CD8-positive, alpha-beta memory T cell (primary cell): Measurements from ENCODE around the gene SEC23A. TPM values are rescaled to one million over a fixed set of nuclear protein-coding genes. Genes with fewer than 3 reads are reported as not detected.
A peak's percentile ranks its signal among the peaks of the same experiment; 100 is the strongest.
"Not testable (repeated sequence)": the region's sequence is repeated elsewhere in the genome, so short reads cannot be mapped to it uniquely, and the experiment has no call there.

ENCODE experiments used
- CTCF ChIA-PET: fragments of 350-600 bp; sonication (Branson Sonifier 250); formaldehyde crosslinking; loops from one replicate; lab custom pipeline; 2021; ENCODE audit warnings: antibody characterized with exemption; lab: Charles Lee
- POLR2A ChIA-PET: fragments of 350-600 bp; sonication (Branson Sonifier 250); formaldehyde crosslinking; loops from one replicate; lab custom pipeline; 2021; ENCODE audit warnings: antibody characterized with exemption; lab: Charles Lee
- DNase-seq, 5 donors: peaks; one replicate each; pipeline versions ENCODE4 v3.0.0 to v3.0.0-alpha.2; 2020 to 2022; ENCODE audit warnings: mixed read lengths in 1 of 5
- H3K27ac ChIP-seq: one replicate; pipeline ENCODE4 v1.7.0; 2013; ENCODE audit warnings: low read depth, mild to moderate bottlenecking, low read length, moderate library complexity
- H3K27me3 ChIP-seq: 2 replicates; pipeline ENCODE4 v1.7.0; 2013; ENCODE audit warnings: low read length, mild to moderate bottlenecking; ENCODE audit not compliant: insufficient read depth, poor library complexity, severe bottlenecking
- H3K36me3 ChIP-seq: 2 replicates; pipeline ENCODE4 v1.7.0; 2013; ENCODE audit warnings: mild to moderate bottlenecking, low read length, moderate library complexity; ENCODE audit not compliant: insufficient read depth
- H3K4me1 ChIP-seq: 2 replicates; pipeline ENCODE4 v1.7.0; 2013; ENCODE audit warnings: mild to moderate bottlenecking, low read length, moderate library complexity; ENCODE audit not compliant: insufficient read depth
- H3K4me3 ChIP-seq: 2 replicates; pipeline ENCODE4 v1.7.0; 2013; ENCODE audit warnings: mild to moderate bottlenecking, low read length
- H3K9me3 ChIP-seq: 2 replicates; pipeline ENCODE4 v1.7.0; 2013; ENCODE audit warnings: mild to moderate bottlenecking, low read length
- H3K27ac Mint-ChIP-seq, 8 donors: one replicate each; pipeline ENCODE4 v1.8.0; 2020 to 2021; ENCODE audit warnings: mixed read lengths in 8 of 8, mild to moderate bottlenecking in 6 of 8, inconsistent platforms in 3 of 8, moderate library complexity in 3 of 8
- H3K27me3 Mint-ChIP-seq, 2 donors: one replicate each; pipeline ENCODE4 v1.8.0; 2020 to 2021; ENCODE audit warnings: mixed read lengths in 2 of 2, mild to moderate bottlenecking in 1 of 2, moderate library complexity in 1 of 2
- H3K36me3 Mint-ChIP-seq, 3 donors: one replicate each; pipeline ENCODE4 v1.8.0; 2020 to 2021; ENCODE audit warnings: mixed read lengths in 3 of 3, inconsistent platforms in 1 of 3, mild to moderate bottlenecking in 1 of 3
- H3K4me1 Mint-ChIP-seq, 3 donors: one replicate each; pipeline ENCODE4 v1.8.0; 2020 to 2021; ENCODE audit warnings: mixed read lengths in 3 of 3, inconsistent platforms in 1 of 3, mild to moderate bottlenecking in 1 of 3
- H3K4me3 Mint-ChIP-seq, 7 donors: one replicate each; pipeline ENCODE4 v1.8.0; 2020 to 2021; ENCODE audit warnings: mixed read lengths in 7 of 7, mild to moderate bottlenecking in 6 of 7, moderate library complexity in 4 of 7, inconsistent platforms in 2 of 7
- H3K9me3 Mint-ChIP-seq, 5 donors: one replicate each; pipeline ENCODE4 v1.8.0; 2020 to 2022; ENCODE audit warnings: mixed read lengths in 5 of 5, mild to moderate bottlenecking in 3 of 5, moderate library complexity in 2 of 5, inconsistent platforms in 1 of 5
- polyA plus RNA-seq: library from polyadenylated mRNA; unstranded; fragments of 300-500 nt; fragmentation: Illumina TruSeq; gene quantifications from one replicate; pipeline ENCODE4 v1.2.3, GENCODE V29; 2021
- total RNA-seq, 2 experiments: library from RNA; stranded (reverse); gene quantifications; one replicate each; pipeline ENCODE4 v1.2.3, GENCODE V29; 2021

Gene SEC23A
- 10 to 100 TPM; 37.4 to 37.9 TPM for total RNA-seq
- 43.6 TPM for polyA plus RNA-seq

GRCh38 chr14:39102969-39103957 lies at the start of gene SEC23A:
Gene SEC23A, minus strand, starts transcription at chr14:39103235. Its CDS starts 7,117 bp downstream, at chr14:39096118.
- CTCF ChIA-PET: interaction anchor here (0.6 to 1.2 kb wide), 3 partner anchors 10 to 221 kb away, joined by 3 to 5 read pairs (median 3); partner anchors contain the start of gene GEMIN2
- H3K36me3 Mint-ChIP-seq: peaks cover 0 to 15% (median 0%) of the 10 kb centered on the region in 3 donors
- no peaks in the 10 kb centered on the region for H3K27me3 ChIP-seq
- H3K27me3 Mint-ChIP-seq: no peaks in the 10 kb centered on the region
- H3K4me3 Mint-ChIP-seq: peak within 1 kb of the TSS; percentile 91 to 98 (median 95)
- DNase-seq: peak; percentile 77 to 91 (median 83)
- peak within 1 kb of the TSS; percentile 96 for H3K4me3 ChIP-seq
- POLR2A ChIA-PET: interaction anchor here (0.7 to 2.4 kb wide), 8 partner anchors 11 to 376 kb away, joined by 3 to 32 read pairs (median 8); partner anchors contain the start of genes FBXO33, GEMIN2, PNN and TRAPPC6B
- peak within 1 kb of the TSS; percentile 95 for H3K27ac ChIP-seq
- peak within 1 kb of the TSS; percentile 92 to 100 (median 97) for H3K27ac Mint-ChIP-seq
- peaks cover 30 to 59% (median 55%) of the 10 kb centered on the region in 3 donors for H3K4me1 Mint-ChIP-seq
- no peaks in the 10 kb centered on the region for H3K36me3 ChIP-seq
- H3K4me1 ChIP-seq: peaks cover 31% of the 10 kb centered on the region
- H3K9me3 Mint-ChIP-seq: no peaks in the 10 kb centered on the region
- H3K9me3 ChIP-seq: no peaks in the 10 kb centered on the region

DNA sequence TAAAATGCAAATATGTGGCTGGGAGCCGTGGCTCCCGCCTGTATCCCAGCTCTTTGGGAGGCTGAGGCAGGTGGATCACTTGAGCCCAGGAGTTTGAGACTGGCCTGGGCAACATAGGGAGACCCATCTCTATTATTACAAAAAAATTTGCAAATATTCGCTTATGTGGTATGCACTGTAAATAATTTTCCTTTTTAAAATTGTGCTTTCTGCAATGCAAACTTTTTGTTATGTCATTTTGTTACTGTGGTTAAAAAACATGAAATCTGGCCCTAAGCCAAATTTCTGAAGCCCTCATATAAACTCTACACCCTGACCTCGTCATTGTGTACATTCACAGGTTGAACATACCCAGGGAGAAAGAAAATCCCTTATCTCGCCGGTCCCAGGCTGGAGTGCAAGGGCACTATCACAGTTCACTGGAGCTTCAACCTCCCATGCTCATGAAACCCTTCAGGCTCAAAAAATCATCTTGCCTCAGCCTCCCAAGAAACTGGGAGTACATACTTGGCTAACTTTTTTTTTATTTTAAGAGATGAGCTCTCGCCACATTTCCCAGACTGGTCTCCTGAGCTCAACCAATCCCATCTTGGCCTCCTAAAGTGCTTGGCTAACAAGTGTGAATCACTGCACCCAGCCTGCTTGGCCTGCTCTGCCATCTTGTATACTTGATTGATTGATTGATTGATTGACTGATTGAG lies 42.4 kb upstream of the SEC23A start:
- CTCF ChIA-PET: interaction anchor here (0.9 to 1.5 kb wide), 2 partner anchors 25 to 53 kb away, joined by 3 read pairs; partner anchors contain the start of gene TRAPPC6B
- H3K36me3 Mint-ChIP-seq: peaks cover 11 to 43% (median 26%) of the 10 kb centered on the region in 3 donors
- POLR2A ChIA-PET: no interaction called here
- Histone ChIP-seq H3K4me3 (no peak overlapping the region), H3K27ac (peak overlapping the region; percentile 39), H3K9me3 (no peaks in the 10 kb centered on the region), H3K36me3 (peaks cover 5% of the 10 kb centered on the region), H3K27me3 (no peaks in the 10 kb centered on the region), H3K4me1 (no peaks in the 10 kb centered on the region)
- no peaks in the 10 kb centered on the region for H3K27me3 Mint-ChIP-seq
- H3K9me3 Mint-ChIP-seq: no peaks in the 10 kb centered on the region
- peaks cover 0 to 9% (median 1%) of the 10 kb centered on the region in 3 donors for H3K4me1 Mint-ChIP-seq
- H3K4me3 Mint-ChIP-seq: no peak overlapping the region
- peak overlapping the region in 1 of 8 donors; percentile 43 for H3K27ac Mint-ChIP-seq
- DNase-seq: no peak

GRCh38 chr14:39143226-39143625 lies 40.2 kb upstream of the SEC23A start:
- H3K9me3 ChIP-seq, H3K27me3 Mint-ChIP-seq, H3K4me3 ChIP-seq, DNase-seq, H3K4me3 Mint-ChIP-seq, H3K27ac Mint-ChIP-seq, H3K36me3 ChIP-seq, H3K9me3 Mint-ChIP-seq, CTCF ChIA-PET, H3K27ac ChIP-seq, H3K4me1 Mint-ChIP-seq, POLR2A ChIA-PET, H3K27me3 ChIP-seq, H3K4me1 ChIP-seq: not testable (repeated sequence)
- H3K36me3 Mint-ChIP-seq: peaks cover 12 to 44% (median 26%) of the 10 kb centered on the region in 3 donors

- H3K9me3 Mint-ChIP-seq, H3K27ac ChIP-seq, H3K36me3 ChIP-seq, H3K4me3 Mint-ChIP-seq, H3K27me3 ChIP-seq, CTCF ChIA-PET, H3K4me1 ChIP-seq, H3K27me3 Mint-ChIP-seq, H3K4me3 ChIP-seq, DNase-seq, H3K4me1 Mint-ChIP-seq, H3K9me3 ChIP-seq: not testable (repeated sequence)
- Mint-ChIP-seq H3K36me3 (peaks cover 12 to 43% (median 19%) of the 10 kb centered on the region in 3 donors), H3K27ac (peak overlapping the region in 1 of 8 donors; percentile 33)
- POLR2A ChIA-PET: interaction anchor here (0.5 kb wide), 1 partner anchor 128 kb away, joined by 3 read pairs; no protein-coding TSS in a partner anchor
Measured at GRCh38 chr14:39141623-39142022, 38.6 kb upstream of the SEC23A start.

GRCh38 chr14:39140170-39140569 lies 37.1 kb upstream of the SEC23A start:
- H3K4me1 ChIP-seq: no peaks in the 10 kb centered on the region
- CTCF ChIA-PET: interaction anchor here (1.1 kb wide), 1 partner anchor 290 kb away, joined by 3 read pairs; no protein-coding TSS in a partner anchor
- no peak overlapping the region for H3K4me3 Mint-ChIP-seq
- no peaks in the 10 kb centered on the region for H3K9me3 ChIP-seq
- H3K27me3 Mint-ChIP-seq: no peaks in the 10 kb centered on the region
- no peak overlapping the region for H3K27ac ChIP-seq
- H3K27ac Mint-ChIP-seq: peak overlapping the region in 4 of 8 donors; percentile 12 to 63 (median 26)
- peaks cover 9% of the 10 kb centered on the region for H3K36me3 ChIP-seq
- H3K9me3 Mint-ChIP-seq: no peaks in the 10 kb centered on the region
- H3K36me3 Mint-ChIP-seq: peaks cover 12 to 47% (median 20%) of the 10 kb centered on the region in 3 donors
- H3K4me1 Mint-ChIP-seq: peaks cover 0 to 10% (median 1%) of the 10 kb centered on the region in 3 donors
- POLR2A ChIA-PET: interaction anchor here (0.5 to 0.7 kb wide), 2 partner anchors 9 to 255 kb away, joined by 3 to 7 read pairs; no protein-coding TSS in a partner anchor
- no peaks in the 10 kb centered on the region for H3K27me3 ChIP-seq
- no peak overlapping the region for H3K4me3 ChIP-seq
- no peak for DNase-seq

GRCh38 chr14:39138440-39138839 lies 35.4 kb upstream of the SEC23A start:
- CTCF ChIA-PET: no interaction called here
- H3K27me3 Mint-ChIP-seq: no peaks in the 10 kb centered on the region

GRCh38 chr14:39137835-39138234 lies 34.8 kb upstream of the SEC23A start:
- H3K27me3 Mint-ChIP-seq, CTCF ChIA-PET, H3K4me3 ChIP-seq, H3K9me3 Mint-ChIP-seq, H3K27me3 ChIP-seq, H3K4me3 Mint-ChIP-seq, H3K4me1 Mint-ChIP-seq, H3K27ac ChIP-seq, H3K4me1 ChIP-seq, H3K9me3 ChIP-seq, DNase-seq: not testable (repeated sequence)
- Mint-ChIP-seq H3K27ac (peak overlapping the region in 2 of 8 donors; percentile 61 to 83), H3K36me3 (peaks cover 9 to 63% (median 20%) of the 10 kb centered on the region in 3 donors)
- peaks cover 18% of the 10 kb centered on the region for H3K36me3 ChIP-seq
- POLR2A ChIA-PET: interaction anchor here (0.6 kb wide), 1 partner anchor 32 kb away, joined by 10 read pairs; the partner anchor contains the start of gene TRAPPC6B

More at GRCh38 chr14:39138440-39138839, 35.4 kb upstream of the SEC23A start:
- Mint-ChIP-seq H3K9me3 (no peaks in the 10 kb centered on the region), H3K27ac (peak overlapping the region in 4 of 8 donors; percentile 30 to 72 (median 53)), H3K4me3 (no peak overlapping the region), H3K36me3 (peaks cover 12 to 63% (median 23%) of the 10 kb centered on the region in 3 donors), H3K4me1 (peaks cover 0 to 10% (median 1%) of the 10 kb centered on the region in 3 donors)
- Histone ChIP-seq H3K4me1 (no peaks in the 10 kb centered on the region), H3K27me3 (no peaks in the 10 kb centered on the region), H3K36me3 (peaks cover 18% of the 10 kb centered on the region), H3K4me3 (no peak overlapping the region), H3K9me3 (no peaks in the 10 kb centered on the region), H3K27ac (no peak overlapping the region)
- POLR2A ChIA-PET: no interaction called here
- DNase-seq: no peak
